PC-3 (cell line): Measurements from ENCODE around the gene SLC19A1. TPM values are rescaled to one million over a fixed set of nuclear protein-coding genes. Genes with fewer than 3 reads are reported as not detected.

Experiments
- ATAC-seq: fragments of 200-7000 bp; cut with Tn5 transposase; 2 replicates; pipeline ENCODE4 v1.9.1; 2020; ENCODE audit warnings: mild to moderate bottlenecking, moderate library complexity
- BruUV-seq: library from RNA; stranded (reverse); fragments of 400-500 nt; replicated peaks from 2 replicates; lab custom pipeline; 2021; lab: Mats Ljungman, UMichigan
- CTCF ChIA-PET: fragments of 300-600 bp; sonication (Branson Sonifier 250); formaldehyde crosslinking; loops from one replicate; lab custom pipeline; 2022; ENCODE audit warnings: antibody characterized with exemption; lab: Charles Lee
- POLR2A ChIA-PET: fragments of 300-600 bp; sonication (Branson Sonifier 250); formaldehyde crosslinking; loops from one replicate; lab custom pipeline; 2022; ENCODE audit warnings: antibody characterized with exemption; ENCODE audit not compliant: unreplicated experiment; lab: Charles Lee
- DNase-seq: peaks from one replicate; pipeline ENCODE4 v3.0.0-alpha.2; 2015
- H2AFZ ChIP-seq: fragments of 300-600 bp; sonication (generic); 2 replicates; pipeline ENCODE4 v1.6.0; 2016; ENCODE audit warnings: antibody characterized with exemption, low read length
- H3F3A ChIP-seq: fragments of 300-600 bp; sonication (generic); one replicate; pipeline ENCODE4 v1.6.0; 2017; ENCODE audit warnings: antibody characterized with exemption, low read length, control low read depth, mild to moderate bottlenecking; ENCODE audit not compliant: unreplicated experiment
- H3K27ac ChIP-seq: fragments of 300-600 bp; sonication (generic); 2 replicates; pipeline ENCODE4 v1.5.1; 2016; ENCODE audit warnings: mild to moderate bottlenecking, low read length
- H3K27me3 ChIP-seq: fragments of 300-600 bp; sonication (generic); 2 replicates; pipeline ENCODE4 v1.6.1; 2016; ENCODE audit warnings: low read length, mixed read lengths
- H3K36me3 ChIP-seq: fragments of 300-600 bp; sonication (generic); 2 replicates; pipeline ENCODE4 v1.6.1; 2016; ENCODE audit warnings: low read depth, mixed run types, low read length, mixed read lengths
- H3K4me1 ChIP-seq: fragments of 300-600 bp; sonication (generic); 2 replicates; pipeline ENCODE4 v1.5.1; 2016; ENCODE audit warnings: low read length; ENCODE audit not compliant: insufficient read depth
- H3K4me2 ChIP-seq: fragments of 300-600 bp; sonication (generic); 2 replicates; pipeline ENCODE4 v1.6.0; 2016; ENCODE audit warnings: low read length
- H3K4me3 ChIP-seq: fragments of 300-600 bp; sonication (generic); 2 replicates; pipeline ENCODE4 v1.5.1; 2016; ENCODE audit warnings: mild to moderate bottlenecking, low read length, mixed read lengths
- H3K79me2 ChIP-seq: fragments of 300-600 bp; sonication (generic); 2 replicates; pipeline ENCODE4 v1.6.1; 2017; ENCODE audit warnings: low read length, mixed read lengths
- H3K9ac ChIP-seq: fragments of 300-600 bp; sonication (generic); 2 replicates; pipeline ENCODE4 v1.6.0; 2016; ENCODE audit warnings: mild to moderate bottlenecking, low read length
- H3K9me2 ChIP-seq: fragments of 300-600 bp; sonication (generic); replicated peaks from 2 replicates; pipeline ENCODE4 v1.6.1; 2016; ENCODE audit warnings: mixed run types, low read length, mixed read lengths
- H3K9me3 ChIP-seq: fragments of 300-600 bp; sonication (generic); 2 replicates; pipeline ENCODE4 v1.6.1; 2016; ENCODE audit warnings: low read length, mixed read lengths
- H4K20me1 ChIP-seq: fragments of 300-600 bp; sonication (generic); 2 replicates; pipeline ENCODE4 v1.6.1; 2016; ENCODE audit warnings: low read length, mixed read lengths
- EZH2 ChIP-seq: fragments of 300-600 bp; sonication (generic); IDR thresholded peaks from one replicate; pipeline ENCODE4 v1.6.1; 2017; ENCODE audit warnings: antibody characterized with exemption, mild to moderate bottlenecking, low read length; ENCODE audit not compliant: unreplicated experiment
- EZH2phosphoT487 ChIP-seq: fragments of 300-600 bp; sonication (generic); IDR thresholded peaks from 2 replicates; pipeline ENCODE4 v1.6.1; 2018; ENCODE audit warnings: mild to moderate bottlenecking, antibody characterized with exemption, low read length, borderline replicate concordance
- intact Hi-C: fragments of 100-400 bp; cut with micrococcal nuclease; formaldehyde crosslinking; loops from 2 replicates; pipeline ENCODE4 v1.9.0; 2023
- total RNA-seq: library from RNA; depleted of rRNA; stranded (reverse); fragments of >200 nt; gene quantifications from 2 replicates; pipeline ENCODE4 v1.2.3, GENCODE V29; 2014
- TF ChIP-seq, protein P1 (sequence below): fragments of 300-600 bp; sonication (generic); conservative IDR thresholded peaks from 2 replicates; pipeline ENCODE4 v1.5.1; 2017; ENCODE audit warnings: antibody characterized with exemption, low read depth, mild to moderate bottlenecking, low read length

Gene SLC19A1
- total RNA-seq, 1 experiment from 2014 or later: 54.2 TPM

DNA sequence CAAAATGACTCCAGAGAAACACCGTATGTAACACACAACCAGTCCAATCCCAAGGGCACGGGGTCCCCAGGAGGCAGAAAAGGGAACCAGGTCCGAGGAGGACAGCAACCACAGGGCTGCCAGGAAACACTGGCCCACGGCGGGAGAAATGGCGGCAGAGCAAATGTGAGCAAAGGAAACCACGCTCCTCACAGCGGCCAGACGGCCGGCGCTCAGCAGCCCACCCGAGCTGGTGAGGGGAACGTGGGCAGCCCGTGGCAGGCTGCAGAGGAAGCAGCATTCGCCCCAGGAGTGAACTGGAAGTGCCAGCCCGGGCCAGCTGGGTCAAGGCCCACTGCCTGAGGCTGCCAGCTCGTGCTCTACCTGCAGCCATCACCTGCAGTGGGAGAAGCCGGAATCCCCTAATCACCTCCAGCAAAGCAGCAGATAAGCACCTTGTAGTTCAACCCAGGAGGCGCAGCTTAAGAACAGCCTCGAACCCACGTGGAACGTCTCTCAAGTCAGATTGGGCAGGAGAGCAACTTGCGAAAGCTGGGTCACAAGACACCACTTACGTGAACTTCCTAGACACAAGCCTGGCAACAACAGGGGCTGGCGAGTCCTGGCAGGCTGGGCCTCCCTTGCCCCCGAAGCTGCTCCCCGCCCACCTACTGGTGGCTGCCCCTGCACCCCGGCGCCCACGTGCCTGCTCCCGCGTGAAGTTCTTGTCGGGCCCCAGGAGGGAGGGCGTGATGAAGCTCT lies 6.7 kb downstream of the SLC19A1 start:
- CTCF ChIA-PET: no interaction called here
- H3K4me2 ChIP-seq: no peak overlapping the region
- TF ChIP-seq EZH2phosphoT487 (no peak), EZH2 (no peak)
- TF ChIP-seq, protein P1, sequence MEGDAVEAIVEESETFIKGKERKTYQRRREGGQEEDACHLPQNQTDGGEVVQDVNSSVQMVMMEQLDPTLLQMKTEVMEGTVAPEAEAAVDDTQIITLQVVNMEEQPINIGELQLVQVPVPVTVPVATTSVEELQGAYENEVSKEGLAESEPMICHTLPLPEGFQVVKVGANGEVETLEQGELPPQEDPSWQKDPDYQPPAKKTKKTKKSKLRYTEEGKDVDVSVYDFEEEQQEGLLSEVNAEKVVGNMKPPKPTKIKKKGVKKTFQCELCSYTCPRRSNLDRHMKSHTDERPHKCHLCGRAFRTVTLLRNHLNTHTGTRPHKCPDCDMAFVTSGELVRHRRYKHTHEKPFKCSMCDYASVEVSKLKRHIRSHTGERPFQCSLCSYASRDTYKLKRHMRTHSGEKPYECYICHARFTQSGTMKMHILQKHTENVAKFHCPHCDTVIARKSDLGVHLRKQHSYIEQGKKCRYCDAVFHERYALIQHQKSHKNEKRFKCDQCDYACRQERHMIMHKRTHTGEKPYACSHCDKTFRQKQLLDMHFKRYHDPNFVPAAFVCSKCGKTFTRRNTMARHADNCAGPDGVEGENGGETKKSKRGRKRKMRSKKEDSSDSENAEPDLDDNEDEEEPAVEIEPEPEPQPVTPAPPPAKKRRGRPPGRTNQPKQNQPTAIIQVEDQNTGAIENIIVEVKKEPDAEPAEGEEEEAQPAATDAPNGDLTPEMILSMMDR: no peak
- H3K27me3 ChIP-seq: no peaks in the 10 kb centered on the region
- DNase-seq: no peak
- POLR2A ChIA-PET: no interaction called here
- H3K79me2 ChIP-seq: peaks cover 42% of the 10 kb centered on the region
- intact Hi-C loops: no loop called here
- H3K9ac ChIP-seq: no peak overlapping the region
- no peaks in the 10 kb centered on the region for H3F3A ChIP-seq
- BruUV-seq: no TSS peak
- H3K4me3 ChIP-seq: no peak overlapping the region
- H3K4me1 ChIP-seq: peaks cover 3% of the 10 kb centered on the region; the same call in 1 of the 2 replicates
- H3K9me3 ChIP-seq: no peaks in the 10 kb centered on the region
- no peaks in the 10 kb centered on the region for H3K9me2 ChIP-seq
- H3K27ac ChIP-seq: no peak overlapping the region
- H3K36me3 ChIP-seq: peaks cover 8% of the 10 kb centered on the region
- H4K20me1 ChIP-seq: 0 out of 2 replicates have a peak, but pooled peaks cover 3% of the 10 kb centered on the region
- H2AFZ ChIP-seq: no peak overlapping the region
- ATAC-seq: no peak

DNA sequence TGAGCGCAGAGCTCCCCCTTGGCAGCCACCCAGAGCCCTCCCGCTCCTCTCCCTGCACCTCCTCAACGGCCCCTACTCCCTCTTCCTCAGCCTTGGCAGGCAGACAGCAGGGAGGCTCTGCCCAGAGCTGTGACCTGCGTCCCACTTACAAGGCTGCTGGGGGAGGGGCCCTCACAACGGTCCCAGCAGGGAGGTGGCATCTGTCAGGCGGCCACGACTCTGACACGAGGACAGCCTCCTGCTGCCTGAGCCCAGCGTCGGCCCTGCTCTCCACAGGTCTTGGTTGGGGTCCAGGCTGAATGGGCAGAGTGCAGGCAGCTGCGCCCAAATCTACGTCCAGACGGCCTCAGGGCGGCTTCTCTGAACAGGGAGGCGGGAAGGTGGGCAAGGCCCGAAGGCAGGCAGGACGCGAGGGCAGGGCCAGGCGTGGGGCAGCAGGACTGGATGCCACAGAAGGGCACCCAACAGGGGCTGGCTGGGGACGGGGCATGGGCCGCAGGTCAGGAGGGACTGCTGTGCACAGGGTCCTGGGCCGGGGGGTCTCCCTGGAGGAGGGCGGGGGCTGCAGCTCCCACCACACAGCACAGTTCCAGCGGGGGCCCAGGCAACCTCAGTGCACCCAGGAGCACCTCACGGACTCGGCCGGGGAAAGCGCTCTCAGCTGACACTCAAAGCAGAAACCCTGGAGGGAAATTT lies 7.5 kb downstream of the SLC19A1 start:
- intact Hi-C loops: no loop called here
- H3K9me3 ChIP-seq: no peaks in the 10 kb centered on the region
- H3K9ac ChIP-seq: no peak overlapping the region
- peaks cover 35% of the 10 kb centered on the region for H3K79me2 ChIP-seq
- H3K27ac ChIP-seq: no peak overlapping the region
- H2AFZ ChIP-seq: no peak overlapping the region
- no peaks in the 10 kb centered on the region for H3K27me3 ChIP-seq
- H4K20me1 ChIP-seq: no peaks in the 10 kb centered on the region
- no peaks in the 10 kb centered on the region for H3F3A ChIP-seq
- H3K4me3 ChIP-seq: no peak overlapping the region
- no peak for TF ChIP-seq EZH2phosphoT487
- no peak for TF ChIP-seq EZH2
- TF ChIP-seq, protein P1: no peak
- no peak overlapping the region for H3K4me2 ChIP-seq
- ChIA-PET POLR2A (no interaction called here), CTCF (no interaction called here)
- H3K4me1 ChIP-seq: no peaks in the 10 kb centered on the region
- BruUV-seq: no TSS peak
- no peak for DNase-seq
- peaks cover 15% of the 10 kb centered on the region for H3K36me3 ChIP-seq
- H3K9me2 ChIP-seq: no peaks in the 10 kb centered on the region
- no peak for ATAC-seq
